WTC11 (cell line): ENCODE data around the gene ADAMTS15. TPM values are rescaled to one million over a fixed set of nuclear protein-coding genes. Genes with fewer than 3 reads are reported as not detected.

ENCODE experiments used
- ATAC-seq: fragments of 200-7000 bp; cut with Tn5 transposase; 2 replicates; pipeline ENCODE4 v1.10.0; 2021; ENCODE audit warnings: mild to moderate bottlenecking, moderate library complexity
- CTCF ChIA-PET: fragments of 300-600 bp; sonication (Branson Sonifier 250); formaldehyde crosslinking; loops from one replicate; lab custom pipeline; 2021; ENCODE audit warnings: antibody characterized with exemption; lab: Charles Lee
- POLR2A ChIA-PET: fragments of 350-600 bp; sonication (Branson Sonifier 250); formaldehyde crosslinking; loops from one replicate; lab custom pipeline; 2021; ENCODE audit warnings: antibody characterized with exemption; lab: Charles Lee
- DNase-seq: peaks from one replicate; pipeline ENCODE4 v3.0.0; 2021; ENCODE audit warnings: low spot score
- H3K27ac Mint-ChIP-seq: 2 replicates; pipeline ENCODE4 v1.8.0; 2021; ENCODE audit warnings: mixed read lengths
- H3K27me3 Mint-ChIP-seq: 2 replicates; pipeline ENCODE4 v1.8.0; 2021; ENCODE audit warnings: low read depth, mild to moderate bottlenecking, moderate library complexity, mixed read lengths
- H3K36me3 Mint-ChIP-seq: 2 replicates; pipeline ENCODE4 v1.8.0; 2021; ENCODE audit warnings: mixed read lengths
- H3K4me1 Mint-ChIP-seq: 2 replicates; pipeline ENCODE4 v1.8.0; 2022; ENCODE audit warnings: mixed read lengths
- H3K4me3 Mint-ChIP-seq: 2 replicates; pipeline ENCODE4 v1.8.0; 2021; ENCODE audit warnings: mild to moderate bottlenecking, moderate library complexity, mixed read lengths
- H3K9me3 Mint-ChIP-seq: 2 replicates; pipeline ENCODE4 v1.8.0; 2021; ENCODE audit warnings: mixed read lengths
- CREB1 ChIP-seq: sonication (generic); formaldehyde crosslinking; IDR thresholded peaks from 2 replicates; pipeline ENCODE4 v1.8.0; 2023; ENCODE audit warnings: mild to moderate bottlenecking, missing genetic modification reagents
- E2F5 ChIP-seq: sonication (generic); formaldehyde crosslinking; IDR thresholded peaks from 2 replicates; pipeline ENCODE4 v1.8.1; 2022; ENCODE audit warnings: mild to moderate bottlenecking, moderate library complexity, missing genetic modification reagents
- FOXK1 ChIP-seq: sonication (generic); formaldehyde crosslinking; IDR thresholded peaks from 2 replicates; pipeline ENCODE4 v1.8.0; 2022; ENCODE audit warnings: mild to moderate bottlenecking, moderate library complexity, missing genetic modification reagents
- GRHL2 ChIP-seq: fragments of 250-450 bp; sonication (Bioruptor Pico); IDR thresholded peaks from 2 replicates; pipeline ENCODE4 v1.8.0; 2022; ENCODE audit warnings: mild to moderate bottlenecking, moderate library complexity; ENCODE audit not compliant: insufficient replicate concordance, severe bottlenecking
- HMGA2 ChIP-seq: fragments of 250-450 bp; sonication (Bioruptor Pico); IDR thresholded peaks from 2 replicates; pipeline ENCODE4 v1.4.0; 2021; ENCODE audit warnings: mild to moderate bottlenecking, moderate library complexity
- MYBL2 ChIP-seq: sonication (generic); formaldehyde crosslinking; IDR thresholded peaks from 2 replicates; pipeline ENCODE4 v1.8.1; 2023; ENCODE audit warnings: mild to moderate bottlenecking, moderate library complexity, missing genetic modification reagents
- RELA ChIP-seq: sonication (generic); formaldehyde crosslinking; IDR thresholded peaks from 2 replicates; pipeline ENCODE4 v1.8.1; 2022; ENCODE audit warnings: missing genetic modification reagents, mild to moderate bottlenecking, borderline replicate concordance
- RORB ChIP-seq: fragments of 250-450 bp; sonication (Bioruptor Pico); IDR thresholded peaks from 2 replicates; pipeline ENCODE4 v1.9.0; 2021; ENCODE audit warnings: mild to moderate bottlenecking
- ZBTB21 ChIP-seq: sonication (generic); formaldehyde crosslinking; IDR thresholded peaks from 2 replicates; pipeline ENCODE4 v1.8.1; 2023; ENCODE audit warnings: mild to moderate bottlenecking, missing genetic modification reagents, borderline replicate concordance
- ZNF121 ChIP-seq: sonication (generic); formaldehyde crosslinking; IDR thresholded peaks from 2 replicates; pipeline ENCODE4 v1.8.0; 2023; ENCODE audit warnings: missing genetic modification reagents
- ZNF416 ChIP-seq: fragments of 250-450 bp; sonication (Bioruptor Pico); IDR thresholded peaks from 2 replicates; pipeline ENCODE4 v1.9.0; 2021; ENCODE audit warnings: mild to moderate bottlenecking, inconsistent platforms
- total RNA-seq: library from RNA; stranded (reverse); gene quantifications from 3 replicates; pipeline ENCODE4 v1.2.3, GENCODE V29; 2021
- TF ChIP-seq, protein P1 (sequence below): sonication (generic); formaldehyde crosslinking; IDR thresholded peaks from 2 replicates; pipeline ENCODE4 v1.8.0; 2022; ENCODE audit warnings: mild to moderate bottlenecking, missing genetic modification reagents
- TF ChIP-seq, protein P2 (sequence below): fragments of 250-450 bp; sonication (Bioruptor Pico); conservative IDR thresholded peaks from 2 replicates; pipeline ENCODE4 v1.9.0; 2021; ENCODE audit warnings: mild to moderate bottlenecking
- TF ChIP-seq, protein P3 (sequence below): sonication (generic); formaldehyde crosslinking; IDR thresholded peaks from 2 replicates; pipeline ENCODE4 v1.8.1; 2023; ENCODE audit warnings: mild to moderate bottlenecking, missing genetic modification reagents
- TF ChIP-seq, protein P4 (sequence below): sonication (generic); formaldehyde crosslinking; IDR thresholded peaks from 2 replicates; pipeline ENCODE4 v1.8.1; 2023; ENCODE audit warnings: mild to moderate bottlenecking, missing genetic modification reagents, moderate library complexity
- TF ChIP-seq, protein P5 (sequence below): fragments of 250-450 bp; sonication (Bioruptor Pico); IDR thresholded peaks from 2 replicates; pipeline ENCODE4 v2.1.2; 2022; ENCODE audit warnings: mild to moderate bottlenecking, moderate library complexity
- TF ChIP-seq, protein P6 (sequence below): sonication (generic); formaldehyde crosslinking; IDR thresholded peaks from 2 replicates; pipeline ENCODE4 v1.8.1; 2022; ENCODE audit warnings: missing genetic modification reagents, borderline replicate concordance

Gene ADAMTS15
- total RNA-seq, 1 experiment from 2014 or later: 3.7 TPM

- H3K27me3 Mint-ChIP-seq: peaks cover 35% of the 10 kb centered on the region
- H3K36me3 Mint-ChIP-seq: no peaks in the 10 kb centered on the region
- TF ChIP-seq, protein P1, sequence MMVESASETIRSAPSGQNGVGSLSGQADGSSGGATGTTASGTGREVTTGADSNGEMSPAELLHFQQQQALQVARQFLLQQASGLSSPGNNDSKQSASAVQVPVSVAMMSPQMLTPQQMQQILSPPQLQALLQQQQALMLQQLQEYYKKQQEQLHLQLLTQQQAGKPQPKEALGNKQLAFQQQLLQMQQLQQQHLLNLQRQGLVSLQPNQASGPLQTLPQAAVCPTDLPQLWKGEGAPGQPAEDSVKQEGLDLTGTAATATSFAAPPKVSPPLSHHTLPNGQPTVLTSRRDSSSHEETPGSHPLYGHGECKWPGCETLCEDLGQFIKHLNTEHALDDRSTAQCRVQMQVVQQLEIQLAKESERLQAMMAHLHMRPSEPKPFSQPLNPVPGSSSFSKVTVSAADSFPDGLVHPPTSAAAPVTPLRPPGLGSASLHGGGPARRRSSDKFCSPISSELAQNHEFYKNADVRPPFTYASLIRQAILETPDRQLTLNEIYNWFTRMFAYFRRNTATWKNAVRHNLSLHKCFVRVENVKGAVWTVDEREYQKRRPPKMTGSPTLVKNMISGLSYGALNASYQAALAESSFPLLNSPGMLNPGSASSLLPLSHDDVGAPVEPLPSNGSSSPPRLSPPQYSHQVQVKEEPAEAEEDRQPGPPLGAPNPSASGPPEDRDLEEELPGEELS (CRISPR knock-in tag): no peak
- TF ChIP-seq ZNF121 (CRISPR knock-in tag): peak; percentile 82; the same call in 1 of the 2 replicates
- TF ChIP-seq, all 79 proteins: peak for 1
- DNase-seq (no peak), ATAC-seq (no peak; the same call in 1 of the 2 replicates)
- Mint-ChIP-seq H3K4me3 (no peak overlapping the region), H3K4me1 (no peaks in the 10 kb centered on the region; the same call in 1 of the 2 replicates), H3K9me3 (no peaks in the 10 kb centered on the region), H3K27ac (no peak overlapping the region)
- POLR2A ChIA-PET: no interaction called here
- CTCF ChIA-PET: interaction anchor here (1.3 kb wide), 1 partner anchor 404 kb away, joined by 4 read pairs; no protein-coding TSS in a partner anchor
Measured at GRCh38 chr11:130457623-130458409, 9.4 kb downstream of the ADAMTS15 start.

DNA sequence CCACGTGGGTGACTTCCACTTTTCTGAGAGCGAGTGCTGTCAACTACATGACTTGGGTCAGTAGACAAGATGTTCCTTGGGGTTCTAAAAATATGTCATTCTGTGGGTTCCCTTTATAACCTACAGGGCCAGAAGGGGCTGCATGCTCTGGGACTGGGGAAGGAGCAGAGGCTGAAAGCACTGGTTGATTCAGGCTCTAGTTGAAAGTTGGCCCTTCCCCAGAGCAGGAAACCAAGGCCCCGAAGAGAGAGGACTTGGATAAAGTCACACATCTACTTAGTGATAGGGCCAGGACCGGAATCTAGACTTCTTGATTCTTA is 9.9 kb downstream of the ADAMTS15 start:
- peaks cover 29% of the 10 kb centered on the region for H3K27me3 Mint-ChIP-seq
- ChIA-PET CTCF (no interaction called here), POLR2A (no interaction called here)
- H3K36me3 Mint-ChIP-seq: no peaks in the 10 kb centered on the region
- no peak overlapping the region for H3K4me3 Mint-ChIP-seq
- no peaks in the 10 kb centered on the region for H3K9me3 Mint-ChIP-seq
- no peak overlapping the region for H3K27ac Mint-ChIP-seq
- ATAC-seq: no peak
- no peaks in the 10 kb centered on the region for H3K4me1 Mint-ChIP-seq
- no peak for DNase-seq
- no peak for TF ChIP-seq RORB (CRISPR knock-in tag)
- TF ChIP-seq, protein P2, sequence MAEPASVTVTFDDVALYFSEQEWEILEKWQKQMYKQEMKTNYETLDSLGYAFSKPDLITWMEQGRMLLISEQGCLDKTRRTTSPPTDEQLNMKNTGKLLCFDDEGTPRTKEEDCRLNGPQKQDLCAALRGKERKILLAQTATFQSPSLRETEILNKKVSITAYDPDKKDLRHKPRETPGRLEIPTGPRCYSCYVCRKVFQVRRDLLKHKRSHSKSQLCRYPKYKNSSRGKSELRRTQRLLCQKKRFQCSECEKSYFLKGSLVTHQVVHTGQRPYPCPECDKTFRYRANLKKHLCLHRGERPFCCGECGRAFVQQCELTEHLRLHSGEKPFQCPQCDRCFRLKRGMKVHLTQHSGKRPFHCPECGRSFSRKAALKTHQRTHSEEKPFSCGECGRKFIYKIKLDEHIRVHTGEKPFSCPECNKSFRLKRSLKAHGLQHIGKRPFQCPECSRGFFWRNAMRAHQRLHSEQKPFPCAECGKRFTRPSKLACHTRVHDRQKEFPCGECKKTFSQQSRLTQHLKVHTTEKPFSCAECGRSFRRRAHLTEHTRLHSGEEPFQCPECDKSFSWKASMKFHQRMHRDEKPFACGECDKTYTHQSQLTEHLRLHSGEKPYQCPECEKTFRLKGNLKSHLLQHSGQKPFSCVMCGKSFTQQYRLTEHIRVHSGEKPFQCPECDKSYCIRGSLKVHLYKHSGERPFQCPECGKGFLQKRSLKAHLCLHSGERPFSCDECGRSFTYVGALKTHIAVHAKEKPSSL (CRISPR knock-in tag): no peak
- TF ChIP-seq, protein P3, sequence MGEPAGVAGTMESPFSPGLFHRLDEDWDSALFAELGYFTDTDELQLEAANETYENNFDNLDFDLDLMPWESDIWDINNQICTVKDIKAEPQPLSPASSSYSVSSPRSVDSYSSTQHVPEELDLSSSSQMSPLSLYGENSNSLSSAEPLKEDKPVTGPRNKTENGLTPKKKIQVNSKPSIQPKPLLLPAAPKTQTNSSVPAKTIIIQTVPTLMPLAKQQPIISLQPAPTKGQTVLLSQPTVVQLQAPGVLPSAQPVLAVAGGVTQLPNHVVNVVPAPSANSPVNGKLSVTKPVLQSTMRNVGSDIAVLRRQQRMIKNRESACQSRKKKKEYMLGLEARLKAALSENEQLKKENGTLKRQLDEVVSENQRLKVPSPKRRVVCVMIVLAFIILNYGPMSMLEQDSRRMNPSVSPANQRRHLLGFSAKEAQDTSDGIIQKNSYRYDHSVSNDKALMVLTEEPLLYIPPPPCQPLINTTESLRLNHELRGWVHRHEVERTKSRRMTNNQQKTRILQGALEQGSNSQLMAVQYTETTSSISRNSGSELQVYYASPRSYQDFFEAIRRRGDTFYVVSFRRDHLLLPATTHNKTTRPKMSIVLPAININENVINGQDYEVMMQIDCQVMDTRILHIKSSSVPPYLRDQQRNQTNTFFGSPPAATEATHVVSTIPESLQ: no peak
- TF ChIP-seq, protein P4, sequence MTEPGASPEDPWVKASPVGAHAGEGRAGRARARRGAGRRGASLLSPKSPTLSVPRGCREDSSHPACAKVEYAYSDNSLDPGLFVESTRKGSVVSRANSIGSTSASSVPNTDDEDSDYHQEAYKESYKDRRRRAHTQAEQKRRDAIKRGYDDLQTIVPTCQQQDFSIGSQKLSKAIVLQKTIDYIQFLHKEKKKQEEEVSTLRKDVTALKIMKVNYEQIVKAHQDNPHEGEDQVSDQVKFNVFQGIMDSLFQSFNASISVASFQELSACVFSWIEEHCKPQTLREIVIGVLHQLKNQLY (CRISPR knock-in tag): no peak
- TF ChIP-seq, protein P5, sequence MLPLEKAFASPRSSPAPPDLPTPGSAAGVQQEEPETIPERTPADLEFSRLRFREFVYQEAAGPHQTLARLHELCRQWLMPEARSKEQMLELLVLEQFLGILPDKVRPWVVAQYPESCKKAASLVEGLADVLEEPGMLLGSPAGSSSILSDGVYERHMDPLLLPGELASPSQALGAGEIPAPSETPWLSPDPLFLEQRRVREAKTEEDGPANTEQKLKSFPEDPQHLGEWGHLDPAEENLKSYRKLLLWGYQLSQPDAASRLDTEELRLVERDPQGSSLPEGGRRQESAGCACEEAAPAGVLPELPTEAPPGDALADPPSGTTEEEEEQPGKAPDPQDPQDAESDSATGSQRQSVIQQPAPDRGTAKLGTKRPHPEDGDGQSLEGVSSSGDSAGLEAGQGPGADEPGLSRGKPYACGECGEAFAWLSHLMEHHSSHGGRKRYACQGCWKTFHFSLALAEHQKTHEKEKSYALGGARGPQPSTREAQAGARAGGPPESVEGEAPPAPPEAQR (CRISPR knock-in tag): no peak
- TF ChIP-seq ZNF416 (CRISPR knock-in tag): no peak
- TF ChIP-seq, protein P1 (CRISPR knock-in tag): no peak
- TF ChIP-seq HMGA2: no peak
- no peak for TF ChIP-seq RELA (CRISPR knock-in tag)
- TF ChIP-seq, protein P6, sequence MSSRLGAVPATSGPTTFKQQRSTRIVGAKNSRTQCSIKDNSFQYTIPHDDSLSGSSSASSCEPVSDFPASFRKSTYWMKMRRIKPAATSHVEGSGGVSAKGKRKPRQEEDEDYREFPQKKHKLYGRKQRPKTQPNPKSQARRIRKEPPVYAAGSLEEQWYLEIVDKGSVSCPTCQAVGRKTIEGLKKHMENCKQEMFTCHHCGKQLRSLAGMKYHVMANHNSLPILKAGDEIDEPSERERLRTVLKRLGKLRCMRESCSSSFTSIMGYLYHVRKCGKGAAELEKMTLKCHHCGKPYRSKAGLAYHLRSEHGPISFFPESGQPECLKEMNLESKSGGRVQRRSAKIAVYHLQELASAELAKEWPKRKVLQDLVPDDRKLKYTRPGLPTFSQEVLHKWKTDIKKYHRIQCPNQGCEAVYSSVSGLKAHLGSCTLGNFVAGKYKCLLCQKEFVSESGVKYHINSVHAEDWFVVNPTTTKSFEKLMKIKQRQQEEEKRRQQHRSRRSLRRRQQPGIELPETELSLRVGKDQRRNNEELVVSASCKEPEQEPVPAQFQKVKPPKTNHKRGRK (CRISPR knock-in tag): no peak
- no peak for TF ChIP-seq E2F5 (CRISPR knock-in tag)
- no peak for TF ChIP-seq GRHL2 (CRISPR knock-in tag)
- no peak for TF ChIP-seq FOXK1 (CRISPR knock-in tag)
- no peak for TF ChIP-seq CREB1 (CRISPR knock-in tag)
- TF ChIP-seq ZBTB21 (CRISPR knock-in tag): no peak
- TF ChIP-seq MYBL2 (CRISPR knock-in tag): no peak
